ENCODE results near the gene PLSCR2. TPM values are rescaled to one million over a fixed set of nuclear protein-coding genes. Genes with fewer than 3 reads are reported as not detected.
"Not testable (repeated sequence)": the region's sequence is repeated elsewhere in the genome, so short reads cannot be mapped to it uniquely, and the experiment has no call there.

PLSCR2 gene
- total RNA-seq, 1 experiment from 2014 or later: 2.9 TPM

DNA sequence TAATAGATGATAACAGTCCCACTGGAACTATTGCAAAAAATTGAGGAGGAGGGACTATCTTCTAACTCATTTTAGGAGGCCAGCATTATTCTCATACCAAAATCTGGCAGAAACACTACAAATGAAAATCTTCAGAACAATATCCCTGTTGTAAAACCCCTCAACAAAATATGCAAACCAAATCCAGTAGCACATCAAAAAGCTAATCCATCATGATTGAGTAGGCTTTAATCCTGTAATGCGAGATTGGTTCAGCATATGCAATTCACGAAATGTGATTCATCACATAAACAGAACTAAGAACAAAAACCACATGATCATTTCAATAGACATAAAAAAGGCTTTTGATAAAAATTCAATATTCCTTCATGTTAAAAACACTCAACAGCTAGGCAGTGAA lies 23.9 kb upstream of the PLSCR2 start:
- no TSS peak for BruUV-seq (replicated peaks)
- CTCF ChIA-PET: interaction anchor here (1.5 kb wide), 1 partner anchor 11 kb away, joined by 4 read pairs; no protein-coding TSS in a partner anchor
- no peak for DNase-seq

DNA sequence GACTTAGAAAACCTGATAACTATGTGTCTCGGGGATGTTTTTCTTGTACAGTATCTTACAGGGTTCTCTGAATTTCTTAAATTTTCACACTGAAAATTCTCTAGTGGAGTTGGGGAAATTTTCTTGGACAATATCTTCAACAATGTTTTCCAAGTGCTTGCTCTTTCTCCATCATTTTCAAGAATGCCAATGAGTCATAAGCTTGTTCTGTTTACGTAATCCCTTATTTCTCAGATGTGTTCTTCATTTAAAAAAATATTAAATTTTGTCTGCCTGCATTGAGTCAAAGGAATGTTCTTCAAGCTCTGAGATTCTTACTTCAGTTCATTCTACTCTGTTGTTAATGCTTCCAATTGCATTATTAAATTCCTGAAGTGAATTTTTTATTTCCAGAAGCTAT lies 21.9 kb upstream of the PLSCR2 start:
- intact Hi-C loops (cut with micrococcal nuclease; ENCODE audit: unreplicated experiment): no loop called here
- BruUV-seq (replicated peaks): no TSS peak

More for the DNA sequence above, 23.9 kb upstream of the PLSCR2 start:
- intact Hi-C loops (cut with micrococcal nuclease; ENCODE audit: unreplicated experiment): no loop called here
- TF ChIP-seq, protein P1, sequence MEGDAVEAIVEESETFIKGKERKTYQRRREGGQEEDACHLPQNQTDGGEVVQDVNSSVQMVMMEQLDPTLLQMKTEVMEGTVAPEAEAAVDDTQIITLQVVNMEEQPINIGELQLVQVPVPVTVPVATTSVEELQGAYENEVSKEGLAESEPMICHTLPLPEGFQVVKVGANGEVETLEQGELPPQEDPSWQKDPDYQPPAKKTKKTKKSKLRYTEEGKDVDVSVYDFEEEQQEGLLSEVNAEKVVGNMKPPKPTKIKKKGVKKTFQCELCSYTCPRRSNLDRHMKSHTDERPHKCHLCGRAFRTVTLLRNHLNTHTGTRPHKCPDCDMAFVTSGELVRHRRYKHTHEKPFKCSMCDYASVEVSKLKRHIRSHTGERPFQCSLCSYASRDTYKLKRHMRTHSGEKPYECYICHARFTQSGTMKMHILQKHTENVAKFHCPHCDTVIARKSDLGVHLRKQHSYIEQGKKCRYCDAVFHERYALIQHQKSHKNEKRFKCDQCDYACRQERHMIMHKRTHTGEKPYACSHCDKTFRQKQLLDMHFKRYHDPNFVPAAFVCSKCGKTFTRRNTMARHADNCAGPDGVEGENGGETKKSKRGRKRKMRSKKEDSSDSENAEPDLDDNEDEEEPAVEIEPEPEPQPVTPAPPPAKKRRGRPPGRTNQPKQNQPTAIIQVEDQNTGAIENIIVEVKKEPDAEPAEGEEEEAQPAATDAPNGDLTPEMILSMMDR (IDR thresholded peaks at IDR 0.05; ENCODE audit: unreplicated experiment): no peak
- Mint-ChIP-seq H3K4me3 (ENCODE audit: low read depth, unreplicated experiment) (no peak overlapping the region), H3K27ac (ENCODE audit: unreplicated experiment) (no peak overlapping the region), H3K27me3 (ENCODE audit: unreplicated experiment) (no peaks in the 10 kb centered on the region), H3K36me3 (ENCODE audit: insufficient read depth, unreplicated experiment) (peaks cover 8% of the 10 kb centered on the region), H3K9me3 (ENCODE audit: low read depth, unreplicated experiment) (peaks cover 5% of the 10 kb centered on the region), H3K4me1 (ENCODE audit: low read depth, unreplicated experiment) (no peaks in the 10 kb centered on the region)

DNA sequence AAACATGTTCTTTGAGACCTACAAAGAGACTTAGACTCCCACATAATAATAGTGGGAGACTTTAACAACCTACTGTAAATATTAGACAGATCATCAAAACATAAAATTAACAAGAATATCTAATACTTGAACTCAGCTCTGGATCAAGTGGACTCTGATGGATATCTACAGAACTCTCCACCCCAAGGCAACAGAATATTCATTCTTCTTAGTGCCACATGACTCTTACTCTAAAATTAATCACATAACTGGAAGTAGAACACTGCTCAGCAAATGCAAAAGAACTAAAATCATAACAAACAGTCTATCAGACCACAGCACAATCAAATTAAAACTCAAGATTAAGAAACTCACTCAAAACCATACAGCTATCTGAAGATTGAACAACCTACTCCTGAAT lies 15.9 kb upstream of the PLSCR2 start:
- Mint-ChIP-seq H3K4me1 (ENCODE audit: low read depth, unreplicated experiment) (peaks cover 7% of the 10 kb centered on the region), H3K9me3 (ENCODE audit: low read depth, unreplicated experiment) (peaks cover 7% of the 10 kb centered on the region), H3K36me3 (ENCODE audit: insufficient read depth, unreplicated experiment) (no peaks in the 10 kb centered on the region), H3K4me3 (ENCODE audit: low read depth, unreplicated experiment) (no peak overlapping the region), H3K27me3 (ENCODE audit: unreplicated experiment) (no peaks in the 10 kb centered on the region), H3K27ac (ENCODE audit: unreplicated experiment) (no peak overlapping the region)
- DNase-seq: no peak
- BruUV-seq (replicated peaks): no TSS peak
- CTCF ChIA-PET: no interaction called here
- TF ChIP-seq, protein P1 (IDR thresholded peaks at IDR 0.05; ENCODE audit: unreplicated experiment): no peak
- intact Hi-C loops (cut with micrococcal nuclease; ENCODE audit: unreplicated experiment): no loop called here

More for the DNA sequence above, 21.9 kb upstream of the PLSCR2 start:
- Mint-ChIP-seq H3K4me3 (ENCODE audit: low read depth, unreplicated experiment) (no peak overlapping the region), H3K27me3 (ENCODE audit: unreplicated experiment) (no peaks in the 10 kb centered on the region), H3K36me3 (ENCODE audit: insufficient read depth, unreplicated experiment) (no peaks in the 10 kb centered on the region), H3K9me3 (ENCODE audit: low read depth, unreplicated experiment) (peaks cover 5% of the 10 kb centered on the region), H3K27ac (ENCODE audit: unreplicated experiment) (no peak overlapping the region), H3K4me1 (ENCODE audit: low read depth, unreplicated experiment) (no peaks in the 10 kb centered on the region)
- CTCF ChIA-PET: interaction anchor here (1.7 kb wide), 1 partner anchor 16 kb away, joined by 5 read pairs; no protein-coding TSS in a partner anchor
- TF ChIP-seq, protein P1 (IDR thresholded peaks at IDR 0.05; ENCODE audit: unreplicated experiment): no peak
- no peak for DNase-seq

DNA sequence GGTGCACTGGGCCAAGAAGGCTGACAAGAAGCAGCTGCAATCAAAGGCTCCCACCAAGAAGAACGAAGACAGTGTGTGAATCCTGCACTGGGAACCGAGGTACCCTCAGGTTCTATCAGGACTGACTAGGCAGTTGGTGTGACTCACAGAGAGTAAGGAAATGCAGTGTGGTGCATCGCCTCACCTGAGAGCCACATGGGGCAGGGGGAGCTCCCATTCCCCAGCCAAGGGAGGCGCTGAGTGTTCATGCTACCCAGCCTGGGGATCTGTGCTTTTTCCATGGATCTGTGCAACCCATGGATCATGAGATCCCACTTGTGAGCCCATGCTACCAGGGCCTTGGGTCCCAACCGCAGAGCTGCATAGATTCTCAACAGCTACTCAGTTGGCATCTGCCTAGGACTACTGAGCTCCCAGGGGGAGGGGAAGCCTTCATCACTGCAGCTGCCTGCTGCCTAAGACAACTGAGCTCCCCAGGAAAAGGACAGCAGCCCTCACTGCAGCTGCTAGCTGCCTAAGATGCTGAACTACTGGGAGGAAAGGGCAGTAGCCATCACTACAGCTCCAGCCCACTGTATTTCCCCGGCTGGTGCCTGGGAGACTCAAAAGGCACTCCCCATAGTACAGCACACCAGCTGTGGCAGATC lies 6.9 kb upstream of the PLSCR2 start:
- DNase-seq: no peak
- CTCF ChIA-PET: no interaction called here
- Mint-ChIP-seq H3K4me1 (ENCODE audit: low read depth, unreplicated experiment) (peaks cover 13% of the 10 kb centered on the region), H3K4me3 (ENCODE audit: low read depth, unreplicated experiment) (no peak overlapping the region), H3K27ac (ENCODE audit: unreplicated experiment) (no peak overlapping the region), H3K9me3 (ENCODE audit: low read depth, unreplicated experiment) (peaks cover 4% of the 10 kb centered on the region), H3K27me3 (ENCODE audit: unreplicated experiment) (no peaks in the 10 kb centered on the region), H3K36me3 (ENCODE audit: insufficient read depth, unreplicated experiment) (peaks cover 5% of the 10 kb centered on the region)
- intact Hi-C loops (cut with micrococcal nuclease; ENCODE audit: unreplicated experiment): no loop called here
- TF ChIP-seq, protein P1 (IDR thresholded peaks at IDR 0.05; ENCODE audit: unreplicated experiment): no peak
- BruUV-seq (replicated peaks): no TSS peak

DNA sequence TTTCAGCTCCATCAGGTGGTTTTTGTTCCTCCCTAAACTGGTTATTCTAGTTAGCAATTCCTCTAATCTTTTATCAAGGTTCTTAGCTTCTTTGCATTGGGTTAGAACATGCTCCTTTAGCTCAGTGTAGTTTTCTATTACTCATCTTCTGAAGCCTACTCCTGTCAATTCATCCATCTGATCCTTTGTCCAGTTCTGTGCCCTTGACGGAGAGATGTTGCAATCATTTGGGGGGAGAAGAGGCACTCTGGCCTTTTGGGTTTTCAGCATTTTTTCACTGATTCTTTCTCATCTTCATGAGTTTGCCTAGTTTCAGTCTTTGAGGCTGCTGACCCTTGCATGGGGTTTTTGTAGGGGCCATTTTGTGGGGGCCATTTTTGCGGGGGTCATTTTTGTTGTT lies 5.6 kb upstream of the PLSCR2 start:
- CTCF ChIA-PET: interaction anchor here (0.7 kb wide), 1 partner anchor 148 kb away, joined by 3 read pairs; no protein-coding TSS in a partner anchor
- Mint-ChIP-seq H3K4me1 (ENCODE audit: low read depth, unreplicated experiment) (peaks cover 19% of the 10 kb centered on the region), H3K36me3 (ENCODE audit: insufficient read depth, unreplicated experiment) (peaks cover 11% of the 10 kb centered on the region)
- H3K4me3 Mint-ChIP-seq (ENCODE audit: low read depth, unreplicated experiment); H3K27ac Mint-ChIP-seq (ENCODE audit: unreplicated experiment); BruUV-seq (replicated peaks); intact Hi-C loops (cut with micrococcal nuclease; ENCODE audit: unreplicated experiment); H3K27me3 Mint-ChIP-seq (ENCODE audit: unreplicated experiment); DNase-seq; H3K9me3 Mint-ChIP-seq (ENCODE audit: low read depth, unreplicated experiment): not testable (repeated sequence)
